ENCODE data around the gene SETDB2. TPM values are rescaled to one million over a fixed set of nuclear protein-coding genes. Genes with fewer than 3 reads are reported as not detected.

Gene SETDB2, protein sequence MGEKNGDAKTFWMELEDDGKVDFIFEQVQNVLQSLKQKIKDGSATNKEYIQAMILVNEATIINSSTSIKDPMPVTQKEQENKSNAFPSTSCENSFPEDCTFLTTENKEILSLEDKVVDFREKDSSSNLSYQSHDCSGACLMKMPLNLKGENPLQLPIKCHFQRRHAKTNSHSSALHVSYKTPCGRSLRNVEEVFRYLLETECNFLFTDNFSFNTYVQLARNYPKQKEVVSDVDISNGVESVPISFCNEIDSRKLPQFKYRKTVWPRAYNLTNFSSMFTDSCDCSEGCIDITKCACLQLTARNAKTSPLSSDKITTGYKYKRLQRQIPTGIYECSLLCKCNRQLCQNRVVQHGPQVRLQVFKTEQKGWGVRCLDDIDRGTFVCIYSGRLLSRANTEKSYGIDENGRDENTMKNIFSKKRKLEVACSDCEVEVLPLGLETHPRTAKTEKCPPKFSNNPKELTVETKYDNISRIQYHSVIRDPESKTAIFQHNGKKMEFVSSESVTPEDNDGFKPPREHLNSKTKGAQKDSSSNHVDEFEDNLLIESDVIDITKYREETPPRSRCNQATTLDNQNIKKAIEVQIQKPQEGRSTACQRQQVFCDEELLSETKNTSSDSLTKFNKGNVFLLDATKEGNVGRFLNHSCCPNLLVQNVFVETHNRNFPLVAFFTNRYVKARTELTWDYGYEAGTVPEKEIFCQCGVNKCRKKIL
- total RNA-seq: 10 to 100 TPM in 1 of 4 donors, 1 to 10 TPM in 3; 5.4 to 20.6 (median 8.9) TPM

- TF ChIP-seq CTCF (IDR thresholded peaks at IDR 0.05): peak in 5 of 6 experiments; percentile 16 to 63 (median 59)
- peak; percentile 83 to 92 for TF ChIP-seq POLR2A (IDR thresholded peaks at IDR 0.05)
- Histone ChIP-seq H3K27me3 (no peaks in the 10 kb centered on the region), H3K4me3 (peak within 1 kb of the TSS; percentile 51 to 86 (median 78)), H3K36me3 (no peaks in the 10 kb centered on the region), H3K9me3 (no peaks in the 10 kb centered on the region), H3K27ac (peak within 1 kb of the TSS; percentile 83 to 97 (median 96)), H3K4me1 (peaks cover 0 to 10% (median 2%) of the 10 kb centered on the region in 4 donors)
- DNase-seq: peak; percentile 98 to 100 (median 100)
These were observed at the start of gene SETDB2, which contains the start of gene CAB39L for GRCh38 chr13:49443704-49444523. TSS of gene SETDB2 (plus strand) at chr13:49444274. CDS start at chr13:49451894, 7,620 bp downstream. TSS of gene CAB39L (minus strand) at chr13:49444064. CDS start at chr13:49382910, 61,154 bp downstream.

- Histone ChIP-seq H3K36me3 (no peaks in the 10 kb centered on the region), H3K4me1 (no peaks in the 10 kb centered on the region), H3K27ac (peak overlapping the region in 2 of 4 donors; percentile 3 to 9), H3K9me3 (no peaks in the 10 kb centered on the region), H3K27me3 (no peaks in the 10 kb centered on the region), H3K4me3 (no peak overlapping the region)
- DNase-seq: no peak
- no peak for TF ChIP-seq CTCF (IDR thresholded peaks at IDR 0.05)
- no peak for TF ChIP-seq POLR2A (IDR thresholded peaks at IDR 0.05)
These were observed 48.6 kb upstream of the SETDB2 start for GRCh38 chr13:49395451-49395865.

DNA sequence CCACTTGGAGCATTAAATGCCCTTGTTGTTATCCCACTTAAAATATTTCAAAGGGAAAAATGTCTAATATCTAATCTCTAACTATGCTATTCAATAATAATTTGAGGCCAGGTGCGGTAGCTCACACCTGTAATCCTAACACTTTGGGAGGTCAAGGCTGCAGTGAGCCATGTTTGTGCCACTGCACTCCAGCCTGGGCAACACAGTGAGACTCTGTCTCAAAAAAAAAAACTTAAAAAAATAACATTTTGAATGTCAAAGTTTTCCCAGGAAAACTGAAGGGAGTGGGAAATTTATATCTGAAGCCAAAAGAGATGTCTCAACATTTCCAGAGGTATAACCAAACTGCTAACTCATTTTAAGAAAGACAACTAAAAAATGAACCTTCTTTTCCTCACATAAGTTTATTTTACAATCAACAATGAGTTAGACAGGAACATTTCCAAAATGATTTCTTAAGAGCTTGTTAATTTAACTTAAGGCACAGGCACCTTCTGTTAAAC, 48.1 kb upstream of the SETDB2 start:
- Histone ChIP-seq H3K9me3 (no peaks in the 10 kb centered on the region), H3K4me1 (no peaks in the 10 kb centered on the region), H3K36me3 (no peaks in the 10 kb centered on the region), H3K27ac (peak overlapping the region in 2 of 4 donors; percentile 3 to 9), H3K27me3 (no peaks in the 10 kb centered on the region), H3K4me3 (no peak overlapping the region)
- TF ChIP-seq POLR2A (IDR thresholded peaks at IDR 0.05) (no peak), CTCF (IDR thresholded peaks at IDR 0.05) (no peak)
- DNase-seq: no peak

DNA sequence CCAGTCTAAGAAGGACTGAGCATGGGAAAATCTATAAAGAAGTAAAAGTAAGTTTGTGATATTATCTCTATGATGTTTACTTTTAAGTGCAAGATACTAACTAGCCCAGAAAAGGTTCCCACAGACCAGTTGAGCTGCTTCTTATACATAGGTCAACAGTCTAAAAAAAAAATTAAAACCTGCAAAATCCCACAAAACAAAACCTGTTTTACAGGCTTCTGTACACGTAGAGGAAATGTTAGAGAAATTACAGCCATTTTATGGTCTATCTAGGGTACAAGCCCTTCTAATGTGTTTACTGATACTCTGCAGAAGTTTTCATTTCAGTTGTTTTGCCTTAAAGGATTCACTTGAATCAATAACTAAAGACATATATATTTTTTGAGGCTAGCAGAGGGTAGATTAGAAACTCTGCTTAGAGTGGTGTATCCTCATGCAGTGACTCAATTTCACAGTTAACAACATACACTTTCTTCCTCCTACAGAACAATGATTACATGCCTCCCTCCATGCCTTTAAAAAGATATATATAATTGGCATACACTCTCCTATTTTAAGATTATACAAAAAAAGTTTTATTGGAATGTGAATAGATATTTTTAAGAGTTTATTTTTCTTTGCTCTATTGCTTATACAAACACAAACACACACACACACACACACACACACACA, 44.1 kb upstream of the SETDB2 start:
- H3K9me3 ChIP-seq: no peaks in the 10 kb centered on the region
- no peaks in the 10 kb centered on the region for H3K27me3 ChIP-seq
- peak overlapping the region in 1 of 4 donors; percentile 34 for H3K4me3 ChIP-seq
- H3K4me1 ChIP-seq: no peaks in the 10 kb centered on the region
- TF ChIP-seq CTCF (IDR thresholded peaks at IDR 0.05): no peak
- DNase-seq: no peak
- H3K36me3 ChIP-seq: no peaks in the 10 kb centered on the region
- peak overlapping the region in 1 of 4 donors; percentile 80 for H3K27ac ChIP-seq
